Mucosa of descending colon (tissue), 3 donors: Measurements from ENCODE around the gene MICAL1. TPM values are rescaled to one million over a fixed set of nuclear protein-coding genes. Genes with fewer than 3 reads are reported as not detected.
A peak's percentile ranks its signal among the peaks of the same experiment; 100 is the strongest.

Source experiments
- ATAC-seq: fragments of 200-7000 bp; cut with Tn5 transposase; one replicate; pipeline ENCODE4 v1.9.1; 2020; ENCODE audit warnings: mild to moderate bottlenecking, moderate library complexity
- DNase-seq, 3 donors: peaks; one replicate each; pipeline ENCODE4 v3.0.0-alpha.2; 2020
- H3K36me3 ChIP-seq: fragments of 200-600 bp; one replicate; pipeline ENCODE4 v1.8.0; 2021; ENCODE audit warnings: low read depth, mild to moderate bottlenecking
- H3K4me1 ChIP-seq: fragments of 200-600 bp; one replicate; pipeline ENCODE4 v1.8.0; 2021; ENCODE audit warnings: low read depth, mild to moderate bottlenecking
- H3K4me3 ChIP-seq: fragments of 200-600 bp; one replicate; pipeline ENCODE4 v1.8.0; 2021; ENCODE audit warnings: mild to moderate bottlenecking
- H3K9me3 ChIP-seq: fragments of 200-600 bp; one replicate; pipeline ENCODE4 v1.8.0; 2021; ENCODE audit warnings: mild to moderate bottlenecking
- CTCF ChIP-seq: fragments of 200-600 bp; IDR thresholded peaks from one replicate; pipeline ENCODE4 v1.8.0; 2022; ENCODE audit warnings: antibody characterized with exemption, mild to moderate bottlenecking
- intact Hi-C, 2 donors: fragments of 100-400 bp; cut with DNase I in 1 of 2; cut with micrococcal nuclease in 1 of 2; formaldehyde crosslinking; loops; one replicate each; pipeline versions ENCODE4 v1.11.0 to v1.11.1; 2022; cut with DNase I, micrococcal nuclease
- total RNA-seq, 3 donors: library from RNA; stranded (reverse); fragmentation: NEBNext Ultra II Directional in 2 of 3; extraction: Animal tissue kit (Norgen Biotek cat#: 25700) in 2 of 3; gene quantifications; one replicate each; pipeline versions ENCODE4 v1.2.1 to v1.2.4, GENCODE V29; 2021 to 2023
- donor health status: DM: no; HTN: no; CAD: no; lungs with moderate emphysema.
- donor health status: DM: no; HTN: no; CAD: no.
- donor health status: DM: no; HTN: yes; CAD: no.

The MICAL1 gene
- total RNA-seq, 3 donors from 2014 or later: 43.1 to 72.9 (median 57.8) TPM

GRCh38 chr6:109447087-109447486 is 8.5 kb downstream of the MICAL1 start:
- Histone ChIP-seq H3K36me3 (no peaks in the 10 kb centered on the region), H3K9me3 (no peaks in the 10 kb centered on the region), H3K4me3 (no peak overlapping the region), H3K4me1 (peaks cover 10% of the 10 kb centered on the region)
- DNase-seq: no peak
- no peak for TF ChIP-seq CTCF
- no peak for ATAC-seq
- intact Hi-C loops: no loop called here

DNA sequence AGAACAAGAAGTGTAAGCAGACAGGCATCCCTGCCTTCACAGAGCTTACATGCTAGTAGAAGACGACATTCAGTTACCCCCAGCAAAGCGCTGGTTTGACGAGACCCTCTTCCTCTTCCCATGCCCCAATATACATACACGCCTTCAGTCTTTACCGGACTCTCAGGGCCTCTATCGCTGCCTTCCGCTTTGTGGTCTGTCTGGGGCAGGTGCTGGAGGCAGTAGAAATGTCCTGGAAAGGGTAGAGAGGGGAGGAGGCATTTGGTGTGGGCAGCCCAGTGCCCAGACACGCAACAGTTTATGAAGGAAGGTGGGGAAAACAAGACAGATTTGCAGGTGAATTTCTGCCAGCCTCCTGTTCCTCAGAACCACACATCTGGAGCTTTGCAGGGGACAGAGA is 9.0 kb downstream of the MICAL1 start:
- DNase-seq: no peak

GRCh38 chr6:109446072-109446471 is 9.5 kb downstream of the MICAL1 start:
- H3K9me3 ChIP-seq: no peaks in the 10 kb centered on the region
- peak; percentile 44 for ATAC-seq
- no peak overlapping the region for H3K4me3 ChIP-seq
- TF ChIP-seq CTCF: no peak
- H3K36me3 ChIP-seq: no peaks in the 10 kb centered on the region
- DNase-seq: peak; percentile 70 to 79 (median 75)
- H3K4me1 ChIP-seq: peaks cover 16% of the 10 kb centered on the region
- intact Hi-C loops: no loop called here

More for the DNA sequence above, 9.0 kb downstream of the MICAL1 start:
- Histone ChIP-seq H3K9me3 (no peaks in the 10 kb centered on the region), H3K4me1 (peaks cover 15% of the 10 kb centered on the region), H3K36me3 (no peaks in the 10 kb centered on the region), H3K4me3 (no peak overlapping the region)
- intact Hi-C loops: no loop called here
- ATAC-seq: no peak
- TF ChIP-seq CTCF: no peak

DNA sequence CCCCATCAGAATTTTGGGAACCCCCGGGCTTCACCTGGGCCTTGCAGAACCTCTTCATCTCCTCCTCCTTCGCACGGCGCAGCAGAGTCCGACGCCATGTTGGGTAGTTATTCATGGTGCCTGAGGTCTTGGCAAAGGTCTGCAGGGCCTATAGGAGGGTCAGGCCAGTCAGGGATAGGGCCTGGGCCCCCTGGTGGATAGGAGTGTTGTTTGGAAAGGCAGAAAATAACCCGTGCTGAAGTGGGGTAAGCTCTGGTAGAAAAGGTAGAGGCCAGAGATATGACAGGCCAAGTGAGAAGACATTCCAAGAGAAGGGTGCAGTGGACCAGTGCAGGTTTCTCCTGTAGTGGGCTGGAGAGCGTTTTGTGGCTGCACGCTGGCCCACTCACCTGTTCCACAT is 10.2 kb downstream of the MICAL1 start:
- intact Hi-C loops: no loop called here
- no peak for ATAC-seq
- DNase-seq: no peak
- TF ChIP-seq CTCF: no peak
- no peak overlapping the region for H3K4me3 ChIP-seq
- H3K36me3 ChIP-seq: no peaks in the 10 kb centered on the region
- H3K4me1 ChIP-seq: peaks cover 16% of the 10 kb centered on the region
- no peaks in the 10 kb centered on the region for H3K9me3 ChIP-seq

- H3K9me3 ChIP-seq: no peaks in the 10 kb centered on the region
- intact Hi-C loops: no loop called here
- no peak for ATAC-seq
- TF ChIP-seq CTCF: no peak
- no peak for DNase-seq
- peaks cover 16% of the 10 kb centered on the region for H3K4me1 ChIP-seq
- H3K4me3 ChIP-seq: no peak overlapping the region
- H3K36me3 ChIP-seq: no peaks in the 10 kb centered on the region
Observed at GRCh38 chr6:109443425-109443950, 12.1 kb downstream of the MICAL1 start.

DNA sequence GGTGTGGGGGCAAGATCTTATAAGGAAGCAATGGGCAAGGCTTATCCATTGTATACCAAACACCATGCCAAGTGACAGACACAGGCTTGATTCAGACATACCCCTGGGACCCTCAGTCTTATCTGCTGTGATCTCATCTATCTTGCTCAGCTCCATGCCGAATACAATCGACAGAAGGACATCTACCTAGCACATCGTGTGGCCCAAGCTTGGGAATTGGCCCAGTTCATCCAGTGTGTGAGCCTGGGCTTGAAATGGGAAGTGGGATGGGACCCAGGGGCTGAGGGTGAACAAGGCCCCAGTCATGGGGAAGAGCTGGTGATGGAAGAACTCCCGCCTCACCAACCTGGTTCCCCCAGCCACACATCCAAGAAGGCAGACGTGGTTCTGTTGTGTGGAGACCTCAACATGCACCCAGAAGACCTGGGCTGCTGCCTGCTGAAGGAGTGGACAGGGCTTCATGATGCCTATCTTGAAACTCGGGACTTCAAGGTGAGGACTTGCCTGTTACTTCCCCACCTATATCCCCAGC is 13.1 kb downstream of the MICAL1 start:
- no peaks in the 10 kb centered on the region for H3K36me3 ChIP-seq
- intact Hi-C loops: no loop called here
- TF ChIP-seq CTCF: no peak
- ATAC-seq (no peak), DNase-seq (no peak)
- H3K4me3 ChIP-seq: no peak overlapping the region
- H3K9me3 ChIP-seq: no peaks in the 10 kb centered on the region
- peaks cover 16% of the 10 kb centered on the region for H3K4me1 ChIP-seq
